ENCODE measurements around the gene SPIRE1.
"Not testable (repeated sequence)": the region's sequence is repeated elsewhere in the genome, so short reads cannot be mapped to it uniquely, and the experiment has no call there.

Gene SPIRE1

DNA sequence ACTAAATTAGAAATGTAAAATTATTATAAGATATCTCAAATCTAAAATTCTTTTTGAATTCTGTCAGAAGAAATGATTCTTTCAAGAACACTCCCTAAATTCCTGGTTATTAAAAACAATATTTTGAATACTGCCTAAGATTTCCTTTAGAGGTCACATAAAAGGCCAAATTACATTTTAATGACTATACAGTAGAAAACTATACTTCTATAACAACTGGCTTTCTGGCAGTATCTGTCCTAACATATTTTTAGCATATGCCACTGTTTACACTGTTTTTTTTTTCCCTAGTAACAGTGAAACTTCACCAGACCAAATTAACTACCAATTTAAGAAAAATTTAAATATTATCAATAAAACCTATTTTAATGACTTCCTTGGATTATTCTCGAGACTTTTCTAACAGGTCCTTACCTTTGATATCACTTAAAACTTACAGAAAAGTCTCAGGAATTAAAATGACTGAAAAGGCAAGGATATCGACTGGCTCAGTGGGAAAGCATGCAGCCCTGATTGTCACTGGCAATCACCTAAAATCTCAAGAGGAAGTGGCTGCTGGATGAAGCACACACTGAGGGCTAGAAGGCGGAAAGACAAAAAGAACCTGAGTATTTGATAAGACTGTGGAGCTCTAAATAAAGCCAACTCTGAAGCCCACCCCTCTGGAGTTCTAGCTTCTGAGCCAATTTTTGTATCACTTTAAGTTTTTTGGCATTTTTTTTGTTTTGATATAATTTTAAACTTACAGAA lies 59.6 kb downstream of the SPIRE1 start:
- DNase-seq (ENCODE audit: low read depth) = no peak

DNA sequence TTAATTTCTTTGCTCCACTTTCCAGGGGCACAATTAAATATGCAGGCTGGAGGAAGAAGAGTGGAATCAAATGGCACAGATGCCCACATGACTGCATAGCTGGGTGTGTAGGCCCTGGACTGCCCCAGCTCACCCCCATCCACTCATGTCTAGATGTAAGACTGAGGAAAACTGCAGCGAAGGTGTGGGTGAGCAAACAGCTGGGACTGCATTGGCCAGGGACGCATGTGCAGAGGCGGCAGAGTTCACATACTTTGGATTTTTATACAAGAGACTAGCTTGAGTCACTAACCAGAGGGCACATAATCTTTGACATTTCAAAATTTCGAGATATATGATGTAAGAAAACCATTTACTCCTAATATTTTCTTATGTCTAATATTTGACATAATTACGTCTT lies 60.1 kb downstream of the SPIRE1 start:
- DNase-seq (ENCODE audit: low read depth) = no peak

GRCh38 chr18:12595571-12596255 lies 62.2 kb downstream of the SPIRE1 start:
- DNase-seq (ENCODE audit: low read depth) = no peak

DNA sequence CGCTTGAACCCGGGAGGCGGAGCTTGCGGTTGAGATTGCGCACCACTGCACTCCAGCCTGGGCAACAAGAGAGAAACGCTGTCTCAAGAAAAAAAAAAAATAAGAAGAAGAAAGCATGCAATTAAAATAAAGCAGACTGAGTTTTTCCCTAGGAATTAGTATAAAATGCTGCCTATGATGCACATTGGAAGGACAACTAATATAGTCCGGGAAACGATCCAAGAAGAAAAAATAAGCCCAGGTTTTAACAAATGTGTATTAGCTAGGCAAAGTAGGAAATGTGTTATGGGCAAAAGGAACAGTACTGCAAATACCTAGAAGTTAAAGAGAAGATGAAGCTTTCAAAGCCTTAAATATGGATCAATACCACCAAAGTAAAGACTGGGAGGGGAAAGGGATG lies 64.0 kb downstream of the SPIRE1 start:
- DNase-seq (ENCODE audit: low read depth) = no peak

- no peak for DNase-seq (ENCODE audit: low read depth)
These were observed 65.2 kb downstream of the SPIRE1 start for GRCh38 chr18:12592597-12593127.

GRCh38 chr18:12589448-12589847 lies 68.5 kb downstream of the SPIRE1 start:
- no peak for DNase-seq (ENCODE audit: low read depth)

- no peak for DNase-seq (ENCODE audit: low read depth)
These were observed 71.0 kb downstream of the SPIRE1 start for GRCh38 chr18:12586956-12587355.

DNA sequence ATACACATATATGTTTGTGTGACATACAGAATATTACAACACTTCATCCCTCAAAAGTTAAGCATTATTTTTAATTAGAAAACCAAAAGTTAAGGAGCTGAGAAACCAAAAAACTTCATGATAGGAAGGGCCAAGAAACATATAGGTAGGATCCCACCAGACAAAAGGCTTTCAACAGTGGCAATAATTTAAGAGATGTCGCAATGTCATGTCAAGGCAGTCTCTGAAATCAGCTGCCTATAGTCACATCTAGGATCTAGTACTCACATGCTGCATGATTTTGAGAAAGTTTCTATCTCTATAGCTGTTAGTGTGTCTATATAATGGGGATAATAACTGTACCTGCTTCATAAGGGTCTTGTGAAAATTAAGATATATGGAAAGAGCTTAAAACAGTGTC lies 72.7 kb downstream of the SPIRE1 start:
- DNase-seq (ENCODE audit: low read depth) = no peak

GRCh38 chr18:12580630-12581342 lies 77.1 kb downstream of the SPIRE1 start:
- no peak for DNase-seq (ENCODE audit: low read depth)

GRCh38 chr18:12579775-12580174 lies 78.1 kb downstream of the SPIRE1 start:
- no peak for DNase-seq (ENCODE audit: low read depth)

DNA sequence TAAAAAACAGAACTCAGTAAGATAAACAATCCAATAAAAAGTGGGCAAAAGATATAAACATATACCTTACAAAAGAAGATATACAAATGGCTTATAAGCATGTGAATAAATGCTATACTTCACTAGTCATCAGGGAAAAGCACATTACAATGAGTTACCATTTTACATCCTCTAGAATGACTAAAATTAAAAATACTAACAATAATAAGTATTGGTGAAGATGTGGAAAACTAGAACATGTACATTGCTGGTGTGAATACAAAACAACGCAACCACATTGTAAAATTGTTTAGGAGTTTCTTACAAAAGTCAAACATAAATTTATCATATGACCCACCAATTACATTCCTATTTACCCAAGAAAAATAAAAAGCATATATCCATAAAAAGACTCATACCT lies 80.1 kb downstream of the SPIRE1 start:
- no peak for DNase-seq (ENCODE audit: low read depth)

DNA sequence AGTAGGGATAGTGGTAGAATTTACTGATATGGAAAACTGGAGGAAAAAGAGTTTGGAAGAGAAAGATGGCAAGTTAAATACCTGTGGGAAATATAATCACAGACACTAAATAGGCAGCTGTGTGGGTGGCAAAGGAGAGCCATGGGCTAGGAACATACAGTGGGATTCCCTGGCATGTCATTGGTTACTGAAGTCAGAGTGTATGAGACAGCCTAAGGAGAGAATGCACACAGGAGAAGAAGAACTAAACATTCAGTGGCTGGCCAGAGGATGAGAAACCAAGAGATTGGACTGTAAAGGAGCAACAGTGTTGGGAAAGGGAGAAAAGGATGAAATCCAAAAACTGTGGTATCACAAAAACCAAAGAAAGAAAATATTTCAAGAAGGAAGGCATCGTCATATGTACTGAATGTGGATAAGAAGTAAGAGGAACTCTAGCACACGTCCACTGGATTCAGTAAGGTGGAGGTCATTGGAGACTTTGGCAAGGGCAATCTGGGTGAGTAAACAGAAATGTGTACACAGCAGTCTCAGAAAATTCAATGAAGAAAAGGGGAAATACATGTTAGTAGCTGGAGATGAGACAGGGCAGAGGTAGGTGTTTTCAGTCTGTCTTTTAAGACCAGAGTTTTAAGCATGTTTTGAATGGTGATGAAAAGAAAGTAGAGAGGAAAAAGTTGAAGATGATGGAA lies 83.3 kb downstream of the SPIRE1 start:
- no peak for DNase-seq (ENCODE audit: low read depth)

DNA sequence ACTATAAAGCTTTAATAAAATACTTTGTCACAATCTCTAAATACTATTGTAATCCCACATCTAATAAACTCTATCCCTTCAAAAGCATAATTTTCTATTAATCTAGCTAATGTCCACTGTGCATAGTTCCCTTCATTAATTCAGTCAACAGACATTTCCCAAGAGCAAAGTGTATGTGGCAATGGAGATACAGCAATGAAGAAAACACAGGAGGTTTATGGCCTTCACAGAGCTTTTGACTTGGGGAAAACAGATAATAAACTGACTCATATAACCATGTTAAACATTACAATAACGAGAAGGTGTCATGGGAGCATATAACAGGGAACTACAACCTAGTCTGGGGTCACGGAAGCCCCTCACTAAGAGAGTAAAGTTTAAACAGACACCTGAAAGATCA lies 86.3 kb downstream of the SPIRE1 start:
- DNase-seq (ENCODE audit: low read depth) = no peak

DNA sequence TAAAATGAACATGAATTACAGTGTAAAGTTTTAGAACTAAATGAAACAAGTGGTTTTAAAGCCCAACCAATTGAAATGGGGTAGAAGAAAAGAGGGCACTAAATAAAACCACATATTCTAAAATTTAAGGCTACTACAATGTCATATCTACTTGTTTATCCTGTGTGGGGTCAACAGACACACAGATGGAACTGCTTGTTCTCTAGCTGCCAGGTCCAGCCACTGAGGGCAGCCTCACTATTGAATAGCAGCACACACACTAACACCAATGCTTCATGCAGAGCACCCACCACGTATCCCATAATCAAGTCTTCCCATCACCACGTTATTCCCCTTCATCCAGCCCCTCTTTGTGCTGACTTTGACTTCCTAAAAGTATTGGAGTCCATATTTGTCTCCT lies 88.1 kb downstream of the SPIRE1 start:
- no peak for DNase-seq (ENCODE audit: low read depth)

DNA sequence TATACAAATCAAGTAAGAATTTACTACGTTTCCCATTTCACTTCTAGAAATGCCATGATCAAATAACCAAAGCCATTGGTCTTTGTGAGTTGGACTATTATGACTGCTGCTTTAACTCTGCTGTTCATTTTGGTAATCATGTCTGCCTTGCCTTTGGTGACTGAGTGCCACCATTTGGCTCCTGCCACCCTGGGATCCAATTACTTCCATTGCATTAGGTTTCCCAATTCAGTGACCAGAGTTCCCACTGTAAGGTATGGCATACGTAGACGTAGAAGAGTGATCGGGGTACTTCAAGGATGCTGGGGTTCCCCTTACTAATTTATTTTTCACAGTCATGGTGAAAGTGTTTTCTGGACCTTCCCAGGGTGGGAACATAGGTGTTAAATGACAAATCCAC lies 90.1 kb downstream of the SPIRE1 start:
- DNase-seq (ENCODE audit: low read depth) = no peak

DNA sequence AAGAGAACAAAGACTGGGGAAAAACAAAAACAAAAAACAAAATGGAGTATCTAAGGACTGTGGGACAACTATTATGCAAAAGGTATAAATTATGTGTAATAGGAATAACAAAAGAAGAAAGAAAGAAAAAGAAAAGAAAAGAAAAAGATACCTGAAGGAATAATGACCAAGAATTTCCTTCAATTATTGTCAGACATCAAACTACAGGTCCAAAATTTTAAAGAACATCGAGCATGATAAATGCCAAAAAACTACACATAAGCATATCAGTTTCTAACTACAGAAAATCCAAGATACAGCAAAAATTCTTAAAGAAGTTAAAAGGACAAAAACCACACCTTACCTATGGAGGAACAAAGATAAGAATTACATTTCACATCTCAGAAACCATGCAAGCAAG lies 93.0 kb downstream of the SPIRE1 start:
- DNase-seq (ENCODE audit: low read depth) = no peak

GRCh38 chr18:12564378-12564777 lies 93.5 kb downstream of the SPIRE1 start:
- no peak for DNase-seq (ENCODE audit: low read depth)

DNA sequence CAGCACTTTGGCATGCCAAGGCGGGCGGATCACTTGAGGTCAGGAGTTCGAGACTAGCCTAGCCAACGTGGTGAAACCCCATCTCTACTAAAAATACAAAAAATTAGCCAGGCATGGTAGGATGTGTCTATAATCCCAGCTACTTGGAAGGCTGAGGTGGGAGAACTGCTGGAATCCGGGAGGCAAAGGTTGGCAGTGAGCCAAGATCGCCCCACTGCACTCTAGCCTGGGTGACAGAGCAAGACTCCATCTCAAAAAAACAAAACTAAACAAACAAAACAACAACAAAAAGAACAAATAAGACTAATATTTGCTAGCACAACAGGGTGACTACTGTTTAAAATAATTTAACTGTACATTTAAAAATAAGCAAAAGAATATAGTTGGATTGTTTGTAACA lies 97.3 kb downstream of the SPIRE1 start:
- DNase-seq (ENCODE audit: low read depth) = not testable (repeated sequence)

- DNase-seq (ENCODE audit: low read depth) = no peak
These were observed 98.6 kb downstream of the SPIRE1 start for GRCh38 chr18:12559319-12559718.

DNA sequence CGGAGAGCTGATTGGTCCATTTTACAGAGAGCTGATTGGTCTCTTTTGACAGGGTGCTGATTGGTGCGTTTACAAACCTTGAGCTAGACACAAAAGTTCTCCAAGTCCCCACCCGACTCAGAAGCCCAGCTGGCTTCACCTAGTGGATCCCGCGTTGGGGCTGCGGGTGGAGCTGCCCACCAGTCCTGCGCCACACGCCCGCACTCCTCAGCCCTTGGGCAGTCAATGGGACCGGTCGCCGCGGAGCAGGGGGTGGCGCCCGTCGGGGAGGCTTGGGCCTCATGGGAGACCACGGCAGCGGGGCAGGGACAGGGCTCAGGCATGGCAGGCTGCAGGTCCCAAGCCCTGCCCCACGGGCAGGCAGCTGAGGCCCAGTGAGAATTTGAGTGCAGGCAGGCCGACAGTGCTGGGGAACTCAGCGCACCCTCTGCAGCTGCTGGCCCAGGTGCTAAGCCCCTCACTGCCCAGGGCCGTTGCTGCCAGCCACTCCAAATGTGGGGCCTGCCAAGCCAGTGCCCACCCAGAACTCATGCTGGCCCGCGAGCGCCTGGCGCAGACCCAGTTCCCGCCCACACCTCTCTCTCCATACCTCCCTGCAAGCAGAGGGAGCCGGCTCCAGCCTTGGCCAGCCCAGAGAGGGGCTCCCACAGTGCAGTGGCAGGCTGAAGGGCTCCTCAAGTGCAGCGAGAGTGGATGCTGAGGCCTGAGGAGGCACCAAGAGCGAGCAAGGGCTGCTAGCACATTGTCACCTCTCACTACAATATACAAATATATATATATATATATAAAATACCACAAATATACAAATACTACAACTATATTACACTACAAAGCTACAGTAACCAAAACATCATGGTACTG lies 100.7 kb downstream of the SPIRE1 start:
- DNase-seq (ENCODE audit: low read depth) = no peak

GRCh38 chr18:12554796-12555388 lies 103.0 kb downstream of the SPIRE1 start:
- DNase-seq (ENCODE audit: low read depth) = no peak
